Peyer's patch (tissue), 4 donors: Measurements from ENCODE around the gene TSGA10.

Experiments
- CTCF ChIP-seq, 6 experiments: fragments of 450-650 bp in 4 of 6; fragments of 200-600 bp in 2 of 6; sonication (generic) in 1 of 6; IDR thresholded peaks; one replicate each; pipeline ENCODE4 v1.5.1; 2017 to 2019; ENCODE audit warnings: antibody characterized with exemption in 6 of 6, mild to moderate bottlenecking in 3 of 6, moderate library complexity in 1 of 6
- POLR2A ChIP-seq, 2 donors: fragments of 450-650 bp; IDR thresholded peaks; one replicate each; pipeline ENCODE4 v1.5.1; 2017; ENCODE audit warnings: antibody characterized with exemption in 2 of 2, mild to moderate bottlenecking in 2 of 2, moderate library complexity in 2 of 2

GRCh38 chr2:99200076-99200800 is 45.5 kb upstream of the TSGA10 start:
- TF ChIP-seq CTCF (IDR thresholded peaks at IDR 0.05), result no peak
- TF ChIP-seq POLR2A (IDR thresholded peaks at IDR 0.05), result no peak
